HL-60 (cell line): ENCODE results near the gene SDF2.

Experiments used
- CTCF ChIP-seq: IDR thresholded peaks from one replicate; pipeline ENCODE4 v1.5.1; 2011; ENCODE audit warnings: low read length, control low read depth, inconsistent platforms; ENCODE audit not compliant: insufficient read depth
- GABPA ChIP-seq: IDR thresholded peaks from 2 replicates; pipeline ENCODE4 v1.6.1; 2012; ENCODE audit warnings: low read depth
- POLR2AphosphoS5 ChIP-seq: IDR thresholded peaks from 2 replicates; pipeline ENCODE4 v1.6.1; 2012; ENCODE audit warnings: low read depth
- REST ChIP-seq: IDR thresholded peaks from 2 replicates; pipeline ENCODE4 v1.6.1; 2012; ENCODE audit warnings: low read depth; ENCODE audit not compliant: insufficient replicate concordance

GRCh38 chr17:28612531-28612930, 49.2 kb downstream of the SDF2 start:
- TF ChIP-seq CTCF (no peak), POLR2AphosphoS5 (no peak), REST (no peak), GABPA (no peak)
